GM10266 (cell line): ENCODE results near the gene PEX12.

ENCODE experiments used
- DNase-seq: peaks from one replicate; pipeline ENCODE4 v3.0.0; 2012; ENCODE audit errors: extremely low spot score
- CTCF ChIP-seq: IDR thresholded peaks from 2 replicates; pipeline ENCODE4 v1.5.1; 2012; ENCODE audit warnings: mild to moderate bottlenecking, low read depth; ENCODE audit not compliant: control insufficient read depth, insufficient read depth; ENCODE audit errors: missing control alignments

Gene PEX12

GRCh38 chr17:35559495-35560210, 18.7 kb downstream of the PEX12 start:
- TF ChIP-seq CTCF: no peak
- no peak for DNase-seq

- no peak for DNase-seq
- TF ChIP-seq CTCF: no peak
These were observed 21.0 kb downstream of the PEX12 start for GRCh38 chr17:35557353-35557752.

GRCh38 chr17:35555691-35556090, 22.7 kb downstream of the PEX12 start:
- DNase-seq: no peak
- TF ChIP-seq CTCF: peak; percentile 55

- no peak for DNase-seq
- TF ChIP-seq CTCF: no peak
These were observed 23.7 kb downstream of the PEX12 start for GRCh38 chr17:35554668-35555067.

GRCh38 chr17:35553310-35553709, 25.1 kb downstream of the PEX12 start:
- DNase-seq: no peak
- TF ChIP-seq CTCF: no peak

- DNase-seq: no peak
- TF ChIP-seq CTCF: no peak
These were observed 29.4 kb downstream of the PEX12 start for GRCh38 chr17:35548978-35549377.

- no peak for TF ChIP-seq CTCF
- DNase-seq: no peak
These were observed 30.1 kb downstream of the PEX12 start for GRCh38 chr17:35548208-35548810.
